ENCODE results near the gene SGCA.

The SGCA gene

DNA sequence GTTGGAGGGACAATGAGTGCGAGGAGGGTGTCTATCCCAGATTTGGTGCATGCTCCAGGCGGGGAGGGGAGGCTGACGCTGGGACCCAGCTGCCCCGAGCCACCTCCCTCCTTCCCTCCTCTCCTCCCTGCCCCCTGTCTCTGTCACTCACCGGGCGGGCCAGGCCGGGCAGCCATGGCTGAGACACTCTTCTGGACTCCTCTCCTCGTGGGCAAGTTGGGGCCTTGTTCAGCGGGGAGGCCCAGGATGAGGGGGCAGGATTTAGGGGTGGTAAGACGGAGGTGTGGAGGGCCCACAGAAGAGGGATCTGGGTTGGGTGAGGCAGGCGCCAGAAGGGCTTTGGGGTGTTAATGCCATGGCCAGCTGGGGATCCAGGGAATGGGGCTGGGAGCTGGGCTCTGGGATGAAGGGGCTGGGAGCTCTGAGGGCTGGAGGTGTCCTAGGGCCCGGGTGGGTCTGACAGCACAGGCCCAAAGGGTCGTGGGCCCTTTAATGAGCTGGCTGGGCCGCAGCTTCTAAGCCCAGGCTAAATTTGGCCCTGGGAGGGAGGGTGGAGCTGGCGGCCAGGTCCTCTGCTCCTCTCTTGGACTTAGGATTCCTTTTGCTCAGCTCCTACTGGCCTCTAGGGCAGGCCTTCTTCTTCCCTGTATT, at the start of gene SGCA:
TSS of gene SGCA (plus strand) at position 139 of the 651 bp plus-strand sequence. CDS start at position 175, 36 bp downstream.
- no peak for DNase-seq

DNA sequence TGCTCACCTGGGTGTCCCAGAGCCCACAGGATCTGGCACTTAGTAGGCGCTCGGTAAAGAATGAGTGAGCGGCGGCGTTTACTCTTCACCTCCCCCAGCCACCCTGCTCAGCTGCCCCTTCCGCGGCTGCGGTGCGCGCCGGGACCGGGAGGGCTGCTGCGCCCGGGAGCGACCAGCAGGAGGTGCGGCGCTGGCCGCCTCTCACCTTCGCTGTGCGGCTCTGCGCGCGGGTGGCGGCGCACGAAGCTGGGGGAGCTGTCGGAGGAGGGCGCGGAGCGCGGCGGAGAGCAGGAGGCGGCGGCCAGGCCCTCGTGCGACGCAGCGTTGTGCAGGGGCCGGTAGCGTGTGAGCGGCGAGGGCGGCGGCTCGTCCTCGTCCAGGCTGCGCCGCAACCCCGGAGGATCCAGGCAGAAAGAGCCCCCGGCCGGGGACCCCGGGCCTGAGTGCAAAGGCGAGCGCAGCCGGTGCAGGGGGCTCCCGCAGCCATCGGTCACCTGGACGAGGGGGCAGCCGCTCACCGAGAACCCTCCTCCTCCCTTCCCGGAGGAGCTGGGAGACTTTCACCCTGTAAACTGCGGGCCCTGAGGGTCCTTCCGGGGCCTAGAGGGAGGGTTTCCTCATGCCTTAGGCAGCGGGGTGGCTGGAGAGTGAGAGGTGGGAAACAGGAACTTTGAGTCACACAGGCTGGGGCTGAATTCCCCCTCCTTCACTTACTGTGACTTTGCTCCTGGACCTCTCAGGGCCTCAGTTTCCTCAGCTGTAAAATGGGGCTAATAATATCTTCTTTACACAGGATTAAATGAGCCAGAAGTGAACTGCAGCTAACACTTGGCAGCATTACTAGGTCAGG, 48.4 kb upstream of the SGCA start:
- no peak for DNase-seq

DNA sequence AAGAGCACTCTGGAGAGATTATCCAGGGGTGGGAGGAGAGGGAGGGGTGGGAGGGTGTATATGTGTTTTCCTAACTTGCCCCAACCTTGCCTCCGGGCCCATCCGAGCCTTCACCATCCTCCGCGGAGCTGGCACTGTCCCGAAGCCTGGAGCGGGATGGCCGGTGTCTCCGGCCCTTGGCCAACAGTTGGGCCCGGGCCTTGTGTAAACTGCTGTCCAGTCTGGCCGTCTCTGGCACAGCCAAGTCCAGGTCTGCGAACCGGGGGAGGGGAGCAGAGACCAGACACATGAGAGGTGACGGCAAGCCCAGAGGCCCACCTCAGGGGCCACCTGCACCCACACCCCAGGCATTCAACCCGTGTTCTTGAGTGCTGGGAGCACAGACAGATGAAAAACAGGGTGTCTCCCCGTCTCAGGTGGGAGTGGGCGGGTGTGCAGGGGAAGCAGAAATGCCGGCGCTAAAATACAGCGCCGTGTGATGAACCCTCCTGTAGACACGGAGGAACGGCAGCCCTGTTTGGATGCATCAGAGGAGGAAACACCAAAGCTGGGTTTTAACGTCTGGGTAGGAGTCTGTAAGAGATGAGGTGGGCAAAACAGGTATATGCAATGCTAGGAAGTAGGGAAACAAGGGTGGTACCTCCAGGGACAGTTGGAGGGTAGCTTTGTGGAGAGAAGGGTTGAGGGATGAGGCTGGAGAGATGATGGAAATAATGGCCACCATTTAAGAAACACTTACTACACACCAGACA, 47.6 kb upstream of the SGCA start:
- no peak for DNase-seq

DNA sequence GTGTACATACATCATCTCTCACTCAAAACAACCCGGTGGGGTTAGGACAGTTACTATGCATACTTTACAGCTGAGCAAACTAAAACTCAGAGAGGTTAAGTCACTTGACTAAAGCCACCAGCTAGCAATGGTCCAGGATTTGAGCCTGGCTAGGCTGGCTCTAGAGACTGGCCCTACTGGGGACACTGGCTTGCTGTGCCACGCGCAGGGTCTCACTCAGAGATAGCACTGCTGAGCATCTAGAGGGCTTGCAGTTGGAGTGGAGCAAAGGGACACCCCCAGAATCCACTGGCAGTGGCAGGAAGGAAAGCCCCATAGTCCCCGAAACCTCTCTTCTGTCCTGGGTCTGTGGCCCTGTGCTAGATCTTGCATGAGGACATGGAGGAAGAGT, 47.0 kb upstream of the SGCA start:
- DNase-seq: no peak

DNA sequence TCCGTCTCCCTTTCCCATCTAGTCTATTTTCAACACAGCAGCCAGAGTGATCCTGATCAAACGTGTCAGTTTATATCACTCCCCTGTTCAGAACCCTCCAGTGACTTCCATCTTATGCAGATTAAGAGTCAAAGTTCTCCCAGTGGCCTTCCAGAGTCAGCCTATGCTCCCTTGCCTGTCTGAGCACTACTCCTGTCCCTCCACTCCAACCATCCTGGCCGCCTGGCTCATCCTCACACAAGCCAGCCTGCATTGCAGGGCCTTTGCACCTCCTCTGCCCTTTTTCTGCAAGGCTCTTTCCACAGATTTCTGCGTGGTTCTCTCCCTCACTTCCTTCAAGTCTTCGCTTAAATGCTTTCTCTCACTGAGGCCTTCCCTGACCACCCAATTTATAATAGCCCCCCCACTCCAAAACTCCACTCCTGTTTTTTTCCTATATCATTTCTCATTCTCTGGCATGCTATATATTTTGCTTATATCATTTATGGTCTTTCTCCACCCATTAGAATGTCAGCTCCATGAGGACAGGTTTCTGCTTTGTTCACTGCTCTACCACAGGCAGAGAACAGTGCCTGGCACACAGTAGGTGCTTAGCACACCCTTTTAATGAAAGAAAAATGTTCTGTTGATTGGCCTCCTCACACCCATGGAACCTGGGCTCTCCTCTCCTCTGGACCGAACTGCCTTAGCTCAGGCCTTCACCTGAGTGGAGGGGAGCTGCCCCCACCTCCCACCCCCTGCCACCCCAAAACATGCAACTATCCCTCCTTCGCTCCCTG, 45.1 kb upstream of the SGCA start:
- DNase-seq: no peak

DNA sequence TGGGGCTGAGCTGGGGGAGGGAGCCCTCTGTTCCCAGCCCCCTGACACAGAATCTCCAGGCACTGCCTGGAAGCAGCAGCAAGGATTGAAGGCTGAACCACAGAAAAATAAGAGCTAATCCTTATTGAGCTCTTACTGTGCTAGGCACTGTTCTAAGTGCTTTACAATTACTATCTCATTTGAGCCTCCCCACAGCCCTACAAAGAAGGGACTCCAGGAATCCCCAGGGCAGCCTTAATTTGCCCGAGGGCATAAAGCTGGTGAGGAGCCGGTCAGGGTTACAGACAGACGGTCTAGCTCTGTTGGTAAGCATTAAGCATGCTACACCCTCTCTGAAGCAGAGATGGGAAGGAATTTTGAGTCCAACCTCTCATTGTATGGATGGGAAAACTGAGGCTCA, 42.9 kb upstream of the SGCA start:
- DNase-seq: no peak

DNA sequence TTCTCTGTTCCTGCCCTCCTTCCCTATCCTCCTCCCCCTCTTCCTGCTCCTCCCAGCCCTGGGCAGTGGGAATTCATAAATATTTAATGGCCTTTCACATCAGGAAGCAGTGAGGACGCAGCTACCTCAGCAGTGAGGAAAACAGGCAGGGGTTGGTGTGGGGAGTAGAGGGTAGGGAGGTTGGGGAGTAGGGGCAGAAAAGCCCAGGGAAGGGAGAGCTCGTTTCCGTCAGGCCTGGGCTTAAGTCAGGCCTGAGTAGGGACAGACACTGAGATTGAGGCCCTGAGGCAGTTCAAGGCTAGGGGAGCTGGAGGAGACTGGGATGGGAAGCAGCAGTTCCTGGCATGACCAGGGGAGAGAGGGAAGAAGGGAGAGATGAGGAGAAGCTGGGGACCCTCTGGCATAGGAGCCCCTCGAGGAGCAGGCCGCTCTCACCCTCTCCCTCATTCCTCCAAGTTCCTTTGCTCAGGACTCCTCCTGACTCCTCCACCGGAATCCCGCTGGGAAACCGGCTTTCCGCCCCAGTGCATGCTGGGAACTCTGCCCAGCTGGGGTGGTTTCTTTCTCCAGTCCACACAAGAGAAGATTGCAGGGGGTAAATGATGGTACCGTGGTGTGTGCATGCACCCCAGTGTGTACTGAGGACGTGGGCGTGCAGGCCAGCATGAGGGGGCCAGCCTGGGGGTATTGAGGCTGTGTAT, 42.0 kb upstream of the SGCA start:
- no peak for DNase-seq

DNA sequence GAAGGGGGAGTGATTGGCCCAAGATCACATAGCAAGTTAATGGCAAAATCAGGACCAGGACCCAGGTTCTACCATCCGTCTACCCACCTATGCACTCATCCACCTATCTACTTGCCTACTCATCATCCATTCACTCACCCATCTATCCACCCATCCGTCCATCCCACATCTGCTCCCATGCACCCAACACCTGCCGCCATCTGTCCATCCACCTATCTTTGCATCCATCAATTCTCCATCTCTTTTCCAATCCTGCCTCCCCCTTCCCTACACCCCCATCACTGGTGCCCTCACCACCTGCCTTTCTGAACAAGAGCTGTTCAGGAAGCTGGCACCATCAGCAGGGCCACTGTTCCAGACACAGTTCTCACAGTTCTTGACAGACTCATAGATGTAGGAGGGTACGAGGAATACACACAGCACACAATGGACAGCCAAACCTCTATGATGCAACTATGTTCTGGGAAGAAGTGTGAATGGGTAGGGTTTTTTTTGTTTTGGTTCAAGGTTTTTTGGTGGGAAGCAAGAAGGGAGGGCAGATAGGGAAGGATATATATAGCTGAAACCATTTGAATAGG, 40.3 kb upstream of the SGCA start:
- no peak for DNase-seq

DNA sequence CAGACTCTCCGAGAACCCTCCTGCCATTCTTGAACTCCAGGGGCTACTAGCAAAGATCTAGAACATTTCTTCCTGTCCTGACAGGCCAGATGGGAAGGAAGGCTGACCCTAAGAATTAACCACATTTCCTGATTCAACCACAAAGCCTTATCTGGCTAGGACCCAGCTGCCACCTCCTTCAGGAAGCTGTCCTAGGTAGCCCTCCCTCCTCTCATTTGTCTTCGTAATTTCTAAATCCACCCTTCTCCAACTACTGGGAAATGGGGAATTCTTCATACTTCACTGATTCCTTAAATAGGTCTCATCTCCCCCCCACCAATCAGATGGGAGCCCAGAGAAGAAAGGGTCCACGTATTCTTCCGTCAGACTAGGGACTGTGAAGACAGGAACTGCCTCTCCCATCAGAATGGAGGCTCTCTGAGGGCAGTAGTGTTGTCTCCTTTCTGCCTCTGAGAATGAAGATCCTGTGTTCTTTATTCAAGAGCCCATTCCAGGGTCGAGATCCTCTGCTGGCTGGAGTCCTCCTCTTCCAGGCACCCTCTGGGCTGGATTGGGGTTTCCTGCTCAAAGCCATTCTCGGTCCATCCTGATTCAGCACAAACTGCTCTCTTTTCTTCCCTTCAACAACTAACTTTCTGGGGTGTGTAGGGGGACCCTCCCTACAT, 38.0 kb upstream of the SGCA start:
- no peak for DNase-seq

DNA sequence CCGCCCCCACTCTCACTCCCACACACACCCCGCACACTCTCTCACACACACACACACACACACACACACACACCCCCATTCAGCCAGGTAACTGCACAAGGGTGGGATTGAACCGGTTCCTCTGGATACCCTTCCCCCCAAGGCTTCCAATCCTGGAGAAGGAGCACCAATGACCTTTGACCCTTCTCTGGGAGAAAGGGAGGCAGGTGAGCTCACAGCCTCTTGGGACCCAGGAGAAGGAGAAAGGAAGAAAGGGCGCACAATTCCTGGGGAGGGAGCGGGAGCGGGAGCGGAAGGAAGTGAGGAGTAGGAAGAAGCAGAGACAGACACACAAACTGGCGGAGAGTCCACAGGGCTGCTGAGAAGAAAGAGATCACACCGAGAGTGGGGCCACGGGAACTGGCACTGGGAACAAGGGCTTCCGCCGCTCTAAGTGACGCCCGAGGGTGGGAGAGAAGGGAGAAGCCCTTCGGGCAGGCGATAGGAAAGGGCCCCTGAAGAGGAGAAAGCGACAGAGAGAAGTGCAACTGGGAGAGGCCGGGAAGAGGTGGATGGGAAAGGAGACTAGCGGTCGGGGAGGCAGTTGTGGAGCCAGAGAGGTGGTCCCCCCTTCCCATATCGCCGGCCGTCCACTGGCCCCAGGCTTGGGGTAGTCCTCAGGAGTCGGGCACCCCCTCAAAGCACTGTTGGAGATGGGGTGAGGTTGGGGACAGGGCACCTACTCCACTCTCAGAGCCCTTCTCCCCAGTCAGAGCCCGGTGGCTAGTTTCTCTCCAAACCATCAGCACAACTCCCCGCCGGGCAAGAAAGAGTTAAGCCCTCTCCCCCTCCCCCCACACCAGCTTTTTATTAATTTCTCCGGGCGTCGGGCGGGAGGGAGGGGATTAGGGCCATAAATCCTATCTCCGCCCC, 37.1 kb upstream of the SGCA start:
- no peak for DNase-seq

DNA sequence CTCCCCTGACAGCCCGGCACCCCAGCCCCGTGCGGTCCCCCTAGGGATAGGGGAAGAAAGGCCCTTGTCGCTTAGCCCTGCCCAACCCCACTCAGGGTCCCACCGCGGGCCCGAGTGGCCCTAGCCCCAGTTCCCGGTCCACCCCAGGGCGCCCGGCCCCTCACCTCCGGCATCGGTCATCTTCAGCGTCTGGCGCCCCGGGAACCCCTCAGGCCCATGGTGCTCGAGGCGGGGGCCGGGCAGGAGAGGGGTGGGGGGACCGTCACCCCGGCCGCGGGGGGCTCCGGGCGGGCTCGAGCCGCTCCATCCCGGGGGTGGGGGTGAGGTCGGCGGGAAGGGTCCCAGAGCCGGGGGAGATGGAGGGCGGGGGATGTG, 36.5 kb upstream of the SGCA start:
- no peak for DNase-seq

DNA sequence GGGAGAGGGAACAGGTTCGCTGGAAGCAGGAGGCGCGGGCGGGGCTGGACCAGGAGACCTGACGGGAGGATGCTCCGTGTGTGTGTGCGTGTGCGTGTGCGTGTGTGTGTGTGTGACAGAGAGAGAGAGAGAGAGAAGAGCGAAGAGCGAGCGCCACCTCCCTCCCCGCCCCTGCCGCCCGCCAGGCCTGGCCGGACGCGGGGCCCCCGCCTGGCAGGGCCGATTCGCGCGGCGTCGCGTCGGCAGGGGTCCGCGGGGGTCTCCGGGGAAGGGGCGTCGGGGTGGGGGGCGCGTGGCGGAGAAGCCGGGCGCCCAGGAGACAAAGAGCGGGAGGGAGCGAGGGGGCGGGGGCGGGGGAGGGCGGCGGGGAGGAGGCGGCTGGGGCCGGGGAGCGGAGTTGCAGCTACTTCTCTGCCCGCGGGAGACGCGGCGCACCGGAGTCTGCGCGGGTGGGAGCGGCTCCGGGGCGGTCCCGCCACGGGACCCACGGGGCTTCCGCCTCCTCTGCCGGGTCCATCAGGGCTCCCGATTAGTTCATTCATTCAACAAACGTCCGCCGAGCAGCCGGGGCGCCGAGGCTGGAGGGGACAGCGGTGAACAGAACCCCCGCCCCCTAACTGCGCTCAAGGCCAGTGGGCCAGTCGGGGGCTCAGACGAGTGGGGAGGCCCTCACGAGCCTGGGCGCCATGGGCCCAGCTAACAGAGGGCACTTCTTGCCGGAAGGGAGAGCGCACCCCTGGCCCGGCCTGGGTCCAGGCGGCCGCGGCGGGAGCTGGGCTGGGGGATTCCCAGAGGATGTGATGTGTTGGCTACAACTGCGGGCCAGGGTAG, 35.9 kb upstream of the SGCA start, which contains the start of gene SAMD14:
TSS of gene SAMD14 (minus strand) at position 433 of the 831 bp plus-strand sequence. CDS start 5,201 bp downstream, outside the sequence.
- DNase-seq: no peak

DNA sequence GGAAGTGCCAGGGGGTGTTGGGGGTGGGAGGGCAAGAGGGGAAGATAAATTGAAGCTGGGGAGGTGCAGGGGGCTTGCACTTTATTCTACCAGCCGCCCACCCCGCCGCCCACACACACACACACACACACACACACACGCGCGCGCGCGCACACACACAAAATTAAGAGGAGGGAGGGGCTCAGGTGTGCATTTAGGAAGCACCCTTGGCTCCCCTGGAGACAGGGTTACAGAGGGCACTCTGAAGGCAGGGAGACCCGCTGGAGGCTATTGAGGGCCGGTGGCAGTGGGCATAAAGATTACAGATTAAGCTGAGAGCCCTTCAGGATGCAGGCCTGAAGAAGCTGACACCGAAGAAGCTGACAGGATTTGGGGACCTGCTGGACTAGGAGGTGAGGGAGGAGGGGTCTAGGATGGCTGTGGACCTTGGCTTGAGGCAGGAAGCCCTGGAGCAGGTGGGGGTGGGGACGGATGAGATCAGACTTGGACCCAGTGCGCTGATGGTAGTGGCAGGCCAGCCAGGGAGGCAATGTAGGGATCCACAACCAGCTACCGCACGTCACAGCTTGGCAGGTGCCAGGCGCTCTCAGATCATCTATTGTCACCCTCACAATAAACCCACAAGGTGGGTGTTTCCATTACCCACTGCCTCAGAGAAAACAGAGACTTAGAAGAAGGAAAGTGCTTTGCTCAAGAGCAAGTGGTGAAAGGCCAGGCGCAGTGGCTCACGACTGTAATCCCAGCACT, 35.1 kb upstream of the SGCA start:
- no peak for DNase-seq

DNA sequence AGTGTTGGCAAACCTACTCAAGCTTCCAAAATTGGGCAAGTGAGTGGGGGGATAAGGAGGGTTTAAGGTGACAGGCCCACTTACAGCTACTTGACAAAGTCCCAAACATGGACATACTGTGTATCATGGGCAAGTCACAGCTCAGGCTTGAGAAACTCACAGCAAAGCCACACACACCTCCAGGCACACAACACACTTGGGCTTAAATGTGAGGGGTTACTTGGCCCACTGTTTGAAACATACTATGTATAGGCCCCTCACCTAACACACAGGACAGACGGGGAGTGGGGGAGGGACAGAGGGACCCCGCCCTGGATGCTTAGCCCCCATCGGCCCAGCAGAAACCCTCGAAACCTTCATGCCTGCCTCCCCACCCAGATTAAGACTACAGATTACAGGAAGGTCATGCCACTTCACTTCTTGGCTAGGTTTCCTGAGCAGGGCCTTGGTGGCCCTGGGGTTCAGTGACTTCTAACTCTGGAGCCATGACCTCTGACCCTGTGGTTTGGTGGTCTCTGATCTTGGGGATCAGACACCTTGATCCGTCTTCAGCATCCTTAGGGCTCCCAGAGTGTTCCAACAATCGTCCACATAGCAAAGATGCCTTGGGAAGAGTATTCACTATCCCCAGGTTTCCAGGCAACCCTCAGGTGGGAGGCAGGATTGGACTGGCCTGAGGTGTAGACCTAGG, 33.6 kb upstream of the SGCA start:
- DNase-seq: no peak

DNA sequence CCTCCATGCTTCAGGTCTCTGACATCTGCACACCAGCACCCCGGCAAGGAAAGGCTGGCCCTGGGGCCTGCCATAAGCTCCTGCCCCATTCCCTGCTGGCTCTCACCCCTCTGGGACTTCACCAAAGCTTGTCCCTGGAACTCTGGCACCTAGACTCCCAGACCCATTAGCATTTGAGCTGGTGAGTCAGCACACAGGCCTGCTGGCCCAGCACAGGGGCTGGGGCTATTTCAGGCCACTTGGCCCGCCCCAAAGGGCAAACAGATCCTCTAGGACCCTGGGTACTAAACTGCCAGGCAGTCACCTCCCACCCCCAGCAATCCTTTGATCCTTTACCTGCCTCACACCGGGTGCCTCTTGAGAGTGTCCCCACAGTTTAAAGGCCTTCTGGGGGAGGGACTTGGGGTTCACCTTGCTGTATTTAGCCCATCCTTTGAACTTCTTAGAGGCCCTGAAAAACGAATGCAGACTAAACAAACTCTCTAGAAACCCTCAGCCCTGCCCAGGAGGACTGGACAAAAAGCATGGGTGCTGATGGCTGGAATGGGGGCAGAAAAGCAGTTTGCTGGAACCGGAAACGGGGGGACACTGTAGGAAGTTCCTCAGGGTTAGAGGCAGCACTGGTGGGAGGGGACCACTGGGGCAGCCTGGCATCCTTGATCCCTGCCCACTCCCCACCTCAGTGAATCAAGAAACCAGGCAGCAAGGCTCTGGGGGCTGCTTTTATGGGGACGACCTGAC, 32.6 kb upstream of the SGCA start:
- DNase-seq: no peak

DNA sequence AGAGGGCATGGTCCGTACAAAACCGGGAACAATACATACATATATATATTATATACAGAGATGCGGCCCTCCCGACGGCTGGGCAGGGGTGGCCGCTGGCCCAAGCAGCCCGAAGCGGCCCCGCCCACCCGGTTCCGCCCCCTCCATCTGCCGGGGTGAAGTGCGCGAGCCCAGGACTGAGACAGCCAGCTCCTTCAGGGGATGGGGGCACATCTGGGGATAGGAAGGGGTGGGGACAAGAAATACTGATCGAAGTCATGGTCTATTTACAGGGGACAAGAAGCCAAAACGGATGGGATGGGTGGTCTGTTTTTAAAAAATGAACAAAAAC, 32.1 kb upstream of the SGCA start:
- no peak for DNase-seq
